ENCODE measurements around the gene TUBB6.

GRCh38 chr18:12309683-12310198 lies 1.7 kb downstream of the TUBB6 start:
- TF ChIP-seq, protein P1, sequence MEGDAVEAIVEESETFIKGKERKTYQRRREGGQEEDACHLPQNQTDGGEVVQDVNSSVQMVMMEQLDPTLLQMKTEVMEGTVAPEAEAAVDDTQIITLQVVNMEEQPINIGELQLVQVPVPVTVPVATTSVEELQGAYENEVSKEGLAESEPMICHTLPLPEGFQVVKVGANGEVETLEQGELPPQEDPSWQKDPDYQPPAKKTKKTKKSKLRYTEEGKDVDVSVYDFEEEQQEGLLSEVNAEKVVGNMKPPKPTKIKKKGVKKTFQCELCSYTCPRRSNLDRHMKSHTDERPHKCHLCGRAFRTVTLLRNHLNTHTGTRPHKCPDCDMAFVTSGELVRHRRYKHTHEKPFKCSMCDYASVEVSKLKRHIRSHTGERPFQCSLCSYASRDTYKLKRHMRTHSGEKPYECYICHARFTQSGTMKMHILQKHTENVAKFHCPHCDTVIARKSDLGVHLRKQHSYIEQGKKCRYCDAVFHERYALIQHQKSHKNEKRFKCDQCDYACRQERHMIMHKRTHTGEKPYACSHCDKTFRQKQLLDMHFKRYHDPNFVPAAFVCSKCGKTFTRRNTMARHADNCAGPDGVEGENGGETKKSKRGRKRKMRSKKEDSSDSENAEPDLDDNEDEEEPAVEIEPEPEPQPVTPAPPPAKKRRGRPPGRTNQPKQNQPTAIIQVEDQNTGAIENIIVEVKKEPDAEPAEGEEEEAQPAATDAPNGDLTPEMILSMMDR (conservative IDR thresholded peaks at IDR 0.05 in 1 of 2, IDR thresholded peaks at IDR 0.05 in 1 of 2; ENCODE audit: extremely low read depth in 1 of 2, insufficient read depth in 1 of 2, low read depth in 1 of 2, low read length in 2 of 2): no peak
- no peak for TF ChIP-seq EZH2 (IDR thresholded peaks at IDR 0.05; ENCODE audit: borderline replicate concordance, low read length)

Measured in mammary epithelial cell (primary cell).